Testis (tissue), 2 donors: ENCODE measurements around the gene R3HCC1L.

ENCODE experiments used
- CTCF ChIP-seq, 3 experiments: fragments of 450-650 bp in 2 of 3; fragments of 200-600 bp in 1 of 3; sonication (generic) in 1 of 3; IDR thresholded peaks; one replicate each; pipeline ENCODE4 v1.5.1; 2016 to 2019; ENCODE audit warnings: antibody characterized with exemption in 3 of 3, mild to moderate bottlenecking in 2 of 3, moderate library complexity in 1 of 3
- POLR2A ChIP-seq: fragments of 450-650 bp; IDR thresholded peaks from one replicate; pipeline ENCODE4 v1.6.1; 2017; ENCODE audit warnings: antibody characterized with exemption, mild to moderate bottlenecking, moderate library complexity

GRCh38 chr10:98267069-98267893, 132.8 kb downstream of the R3HCC1L start:
- TF ChIP-seq CTCF (IDR thresholded peaks at IDR 0.05) = no peak
- no peak for TF ChIP-seq POLR2A
